ENCODE results near the gene RAB44. TPM values are rescaled to one million over a fixed set of nuclear protein-coding genes. Genes with fewer than 3 reads are reported as not detected.
A peak's percentile ranks its signal among the peaks of the same experiment; 100 is the strongest.

Gene RAB44
- total and polyA plus RNA-seq, 2 of the 13 experiments (the other 11 are each of a cell fraction or from before 2014, with no cell fraction given), result not detected

- TF ChIP-seq CSRNP1 (CRISPR knock-in tag; IDR thresholded peaks at IDR 0.05) (peak; percentile 73; the same call in 1 of the 2 replicates), MXI1 (IDR thresholded peaks at IDR 0.05; ENCODE audit: borderline replicate concordance, low read depth, low read length) (no peak), HCFC1 (IDR thresholded peaks at IDR 0.05; ENCODE audit: low read depth, low read length) (no peak), ZNF790 (CRISPR knock-in tag; IDR thresholded peaks at IDR 0.05; ENCODE audit: borderline replicate concordance) (no peak), ZMYM3 (CRISPR knock-in tag; IDR thresholded peaks at IDR 0.05) (no peak), HNF4A (CRISPR knock-in tag; IDR thresholded peaks at IDR 0.05) (no peak; the same call in 1 of the 2 replicates), NFE2L2 (IDR thresholded peaks at IDR 0.05; ENCODE audit: low read length) (no peak), SP140L (CRISPR knock-in tag; IDR thresholded peaks at IDR 0.05; ENCODE audit: borderline replicate concordance) (no peak), ONECUT2 (CRISPR knock-in tag; IDR thresholded peaks at IDR 0.05) (no peak), CEBPZ (IDR thresholded peaks at IDR 0.05; ENCODE audit: low read length) (no peak)
- TF ChIP-seq, protein P1, sequence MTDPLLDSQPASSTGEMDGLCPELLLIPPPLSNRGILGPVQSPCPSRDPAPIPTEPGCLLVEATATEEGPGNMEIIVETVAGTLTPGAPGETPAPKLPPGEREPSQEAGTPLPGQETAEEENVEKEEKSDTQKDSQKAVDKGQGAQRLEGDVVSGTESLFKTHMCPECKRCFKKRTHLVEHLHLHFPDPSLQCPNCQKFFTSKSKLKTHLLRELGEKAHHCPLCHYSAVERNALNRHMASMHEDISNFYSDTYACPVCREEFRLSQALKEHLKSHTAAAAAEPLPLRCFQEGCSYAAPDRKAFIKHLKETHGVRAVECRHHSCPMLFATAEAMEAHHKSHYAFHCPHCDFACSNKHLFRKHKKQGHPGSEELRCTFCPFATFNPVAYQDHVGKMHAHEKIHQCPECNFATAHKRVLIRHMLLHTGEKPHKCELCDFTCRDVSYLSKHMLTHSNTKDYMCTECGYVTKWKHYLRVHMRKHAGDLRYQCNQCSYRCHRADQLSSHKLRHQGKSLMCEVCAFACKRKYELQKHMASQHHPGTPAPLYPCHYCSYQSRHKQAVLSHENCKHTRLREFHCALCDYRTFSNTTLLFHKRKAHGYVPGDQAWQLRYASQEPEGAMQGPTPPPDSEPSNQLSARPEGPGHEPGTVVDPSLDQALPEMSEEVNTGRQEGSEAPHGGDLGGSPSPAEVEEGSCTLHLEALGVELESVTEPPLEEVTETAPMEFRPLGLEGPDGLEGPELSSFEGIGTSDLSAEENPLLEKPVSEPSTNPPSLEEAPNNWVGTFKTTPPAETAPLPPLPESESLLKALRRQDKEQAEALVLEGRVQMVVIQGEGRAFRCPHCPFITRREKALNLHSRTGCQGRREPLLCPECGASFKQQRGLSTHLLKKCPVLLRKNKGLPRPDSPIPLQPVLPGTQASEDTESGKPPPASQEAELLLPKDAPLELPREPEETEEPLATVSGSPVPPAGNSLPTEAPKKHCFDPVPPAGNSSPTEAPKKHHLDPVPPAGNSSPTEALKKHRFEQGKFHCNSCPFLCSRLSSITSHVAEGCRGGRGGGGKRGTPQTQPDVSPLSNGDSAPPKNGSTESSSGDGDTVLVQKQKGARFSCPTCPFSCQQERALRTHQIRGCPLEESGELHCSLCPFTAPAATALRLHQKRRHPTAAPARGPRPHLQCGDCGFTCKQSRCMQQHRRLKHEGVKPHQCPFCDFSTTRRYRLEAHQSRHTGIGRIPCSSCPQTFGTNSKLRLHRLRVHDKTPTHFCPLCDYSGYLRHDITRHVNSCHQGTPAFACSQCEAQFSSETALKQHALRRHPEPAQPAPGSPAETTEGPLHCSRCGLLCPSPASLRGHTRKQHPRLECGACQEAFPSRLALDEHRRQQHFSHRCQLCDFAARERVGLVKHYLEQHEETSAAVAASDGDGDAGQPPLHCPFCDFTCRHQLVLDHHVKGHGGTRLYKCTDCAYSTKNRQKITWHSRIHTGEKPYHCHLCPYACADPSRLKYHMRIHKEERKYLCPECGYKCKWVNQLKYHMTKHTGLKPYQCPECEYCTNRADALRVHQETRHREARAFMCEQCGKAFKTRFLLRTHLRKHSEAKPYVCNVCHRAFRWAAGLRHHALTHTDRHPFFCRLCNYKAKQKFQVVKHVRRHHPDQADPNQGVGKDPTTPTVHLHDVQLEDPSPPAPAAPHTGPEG (CRISPR knock-in tag; IDR thresholded peaks at IDR 0.05), result no peak
- TF ChIP-seq, protein P2, sequence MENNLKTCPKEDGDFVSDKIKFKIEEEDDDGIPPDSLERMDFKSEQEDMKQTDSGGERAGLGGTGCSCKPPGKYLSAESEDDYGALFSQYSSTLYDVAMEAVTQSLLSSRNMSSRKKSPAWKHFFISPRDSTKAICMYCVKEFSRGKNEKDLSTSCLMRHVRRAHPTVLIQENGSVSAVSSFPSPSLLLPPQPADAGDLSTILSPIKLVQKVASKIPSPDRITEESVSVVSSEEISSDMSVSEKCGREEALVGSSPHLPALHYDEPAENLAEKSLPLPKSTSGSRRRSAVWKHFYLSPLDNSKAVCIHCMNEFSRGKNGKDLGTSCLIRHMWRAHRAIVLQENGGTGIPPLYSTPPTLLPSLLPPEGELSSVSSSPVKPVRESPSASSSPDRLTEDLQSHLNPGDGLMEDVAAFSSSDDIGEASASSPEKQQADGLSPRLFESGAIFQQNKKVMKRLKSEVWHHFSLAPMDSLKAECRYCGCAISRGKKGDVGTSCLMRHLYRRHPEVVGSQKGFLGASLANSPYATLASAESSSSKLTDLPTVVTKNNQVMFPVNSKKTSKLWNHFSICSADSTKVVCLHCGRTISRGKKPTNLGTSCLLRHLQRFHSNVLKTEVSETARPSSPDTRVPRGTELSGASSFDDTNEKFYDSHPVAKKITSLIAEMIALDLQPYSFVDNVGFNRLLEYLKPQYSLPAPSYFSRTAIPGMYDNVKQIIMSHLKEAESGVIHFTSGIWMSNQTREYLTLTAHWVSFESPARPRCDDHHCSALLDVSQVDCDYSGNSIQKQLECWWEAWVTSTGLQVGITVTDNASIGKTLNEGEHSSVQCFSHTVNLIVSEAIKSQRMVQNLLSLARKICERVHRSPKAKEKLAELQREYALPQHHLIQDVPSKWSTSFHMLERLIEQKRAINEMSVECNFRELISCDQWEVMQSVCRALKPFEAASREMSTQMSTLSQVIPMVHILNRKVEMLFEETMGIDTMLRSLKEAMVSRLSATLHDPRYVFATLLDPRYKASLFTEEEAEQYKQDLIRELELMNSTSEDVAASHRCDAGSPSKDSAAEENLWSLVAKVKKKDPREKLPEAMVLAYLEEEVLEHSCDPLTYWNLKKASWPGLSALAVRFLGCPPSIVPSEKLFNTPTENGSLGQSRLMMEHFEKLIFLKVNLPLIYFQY (CRISPR knock-in tag; IDR thresholded peaks at IDR 0.05; ENCODE audit: borderline replicate concordance), result no peak
These were observed 18.4 kb upstream of the RAB44 start (continued) for GRCh38 chr6:36679043-36679833.
